Panc1 (cell line): Measurements from ENCODE around the gene SMIM13. TPM values are rescaled to one million over a fixed set of nuclear protein-coding genes. Genes with fewer than 3 reads are reported as not detected.

ENCODE experiments used
- ATAC-seq: fragments of 200-7000 bp; cut with Tn5 transposase; 2 replicates; pipeline ENCODE4 v1.9.1; 2020; ENCODE audit warnings: mild to moderate bottlenecking, moderate library complexity
- BruUV-seq: library from RNA; stranded (reverse); fragments of 400-500 nt; replicated peaks from 2 replicates; lab custom pipeline; 2021; lab: Mats Ljungman, UMichigan
- CTCF ChIA-PET: fragments of 300-600 bp; sonication (Branson Sonifier 250); formaldehyde crosslinking; loops from one replicate; lab custom pipeline; 2022; ENCODE audit warnings: antibody characterized with exemption; lab: Charles Lee
- POLR2A ChIA-PET: fragments of 300-600 bp; sonication (Branson Sonifier 250); formaldehyde crosslinking; loops from one replicate; lab custom pipeline; 2022; ENCODE audit warnings: antibody characterized with exemption; lab: Charles Lee
- DNase-seq: peaks from one replicate; pipeline ENCODE4 v3.0.0-alpha.2; 2010; ENCODE audit warnings: low read depth, low spot score
- H3K27ac ChIP-seq: 2 replicates; pipeline ENCODE4 v1.5.1; 2011; ENCODE audit warnings: mild to moderate bottlenecking, low read length, inconsistent platforms
- H3K27me3 ChIP-seq: fragments of 200-500 bp; sonication (Bioruptor generic); 2 replicates; pipeline ENCODE4 v1.6.0; 2014; ENCODE audit warnings: low read length, inconsistent platforms; ENCODE audit not compliant: control insufficient read depth, insufficient read depth
- H3K36me3 ChIP-seq: fragments of 200-500 bp; sonication (Bioruptor generic); 2 replicates; pipeline ENCODE4 v1.5.1; 2014; ENCODE audit warnings: inconsistent platforms, mild to moderate bottlenecking, low read length, moderate library complexity; ENCODE audit not compliant: control insufficient read depth, insufficient read depth
- H3K4me1 ChIP-seq: 2 replicates; pipeline ENCODE4 v1.5.1; 2011; ENCODE audit warnings: inconsistent platforms, mild to moderate bottlenecking, low read length, moderate library complexity; ENCODE audit not compliant: control insufficient read depth, insufficient read depth
- H3K4me3 ChIP-seq, 2 experiments: 2 replicates each; pipeline ENCODE4 v1.5.1; 2011 to 2012; ENCODE audit warnings: low read depth in 2 of 2, low read length in 2 of 2, mild to moderate bottlenecking in 2 of 2, inconsistent platforms in 1 of 2, moderate library complexity in 1 of 2
- H3K9me3 ChIP-seq: fragments of 200-500 bp; sonication (Bioruptor generic); 2 replicates; pipeline ENCODE4 v1.5.1; 2014; ENCODE audit warnings: low read depth, mild to moderate bottlenecking, inconsistent platforms, low read length, moderate library complexity; ENCODE audit not compliant: control insufficient read depth, insufficient read depth
- POLR2AphosphoS5 ChIP-seq: IDR thresholded peaks from 2 replicates; pipeline ENCODE4 v1.6.1; 2012; ENCODE audit warnings: mild to moderate bottlenecking, low read depth, low read length, moderate library complexity
- SIN3A ChIP-seq: IDR thresholded peaks from 2 replicates; pipeline ENCODE4 v1.6.1; 2012; ENCODE audit warnings: low read depth, mild to moderate bottlenecking, low read length, moderate library complexity, borderline replicate concordance; ENCODE audit not compliant: insufficient read depth
- TCF7L2 ChIP-seq: IDR thresholded peaks from 2 replicates; pipeline ENCODE4 v1.6.1; 2011; ENCODE audit warnings: mild to moderate bottlenecking, low read depth, low read length, inconsistent platforms
- in situ Hi-C: cut with HindIII; loops from 2 replicates; pipeline ENCODE4 v1.10.0; 2016; ENCODE audit warnings: low sequenced_read_pairs, low pct_unique_long_range_greater_than_20kb
- intact Hi-C: fragments of 100-400 bp; cut with micrococcal nuclease; formaldehyde crosslinking; loops from one replicate; pipeline ENCODE4 v1.10.0; 2022; ENCODE audit not compliant: unreplicated experiment
- total RNA-seq: library from RNA; stranded (reverse); gene quantifications from one replicate; pipeline ENCODE4 v1.2.1, GENCODE V29; 2021; ENCODE audit not compliant: unreplicated experiment
- TF ChIP-seq, protein P1 (sequence below): fragments of 450-650 bp; IDR thresholded peaks from 2 replicates; pipeline ENCODE4 v1.5.1; 2017; ENCODE audit warnings: mild to moderate bottlenecking
- TF ChIP-seq, protein P2 (sequence below), 2 experiments: IDR thresholded peaks; 2 replicates each; pipeline ENCODE4 v1.6.1; 2011 to 2012; ENCODE audit warnings: low read depth in 2 of 2, control low read depth in 1 of 2, low read length in 1 of 2, mild to moderate bottlenecking in 1 of 2, moderate library complexity in 1 of 2; ENCODE audit not compliant: insufficient read depth in 1 of 2

Gene SMIM13
- total RNA-seq, 1 experiment from 2014 or later: 17.6 TPM

DNA sequence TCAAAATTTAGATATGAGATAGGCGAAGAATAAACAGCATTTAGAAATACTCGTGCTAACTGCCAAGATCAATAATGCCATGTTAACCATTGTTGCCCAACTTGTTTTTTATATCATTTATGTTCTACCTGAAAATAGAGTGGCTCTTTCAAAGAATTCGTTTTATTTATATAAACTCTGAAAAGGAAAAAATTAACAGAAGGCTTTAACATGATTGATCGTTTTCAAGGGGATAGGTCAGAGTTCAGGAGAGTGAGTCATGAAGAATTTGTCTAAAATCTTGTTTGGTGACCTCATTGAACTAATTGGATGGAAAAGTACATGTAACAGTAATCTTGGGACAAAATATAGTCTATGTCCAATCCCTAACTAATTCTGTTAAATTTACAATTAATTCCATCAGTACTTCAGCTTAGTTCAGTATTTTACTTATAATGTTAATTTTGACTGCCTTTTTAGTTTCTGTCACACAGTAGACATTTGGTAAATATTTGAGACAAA lies 38.5 kb upstream of the SMIM13 start:
- ChIA-PET POLR2A (no interaction called here), CTCF (no interaction called here)
- intact Hi-C loops (no loop called here), in situ Hi-C loops (no loop called here)
- Histone ChIP-seq H3K9me3 (no peaks in the 10 kb centered on the region), H3K27me3 (no peaks in the 10 kb centered on the region), H3K4me1 (no peaks in the 10 kb centered on the region), H3K4me3 (no peak overlapping the region), H3K36me3 (no peaks in the 10 kb centered on the region), H3K27ac (no peak overlapping the region)
- TF ChIP-seq TCF7L2 (no peak), POLR2AphosphoS5 (no peak), SIN3A (no peak)
- TF ChIP-seq, protein P1, sequence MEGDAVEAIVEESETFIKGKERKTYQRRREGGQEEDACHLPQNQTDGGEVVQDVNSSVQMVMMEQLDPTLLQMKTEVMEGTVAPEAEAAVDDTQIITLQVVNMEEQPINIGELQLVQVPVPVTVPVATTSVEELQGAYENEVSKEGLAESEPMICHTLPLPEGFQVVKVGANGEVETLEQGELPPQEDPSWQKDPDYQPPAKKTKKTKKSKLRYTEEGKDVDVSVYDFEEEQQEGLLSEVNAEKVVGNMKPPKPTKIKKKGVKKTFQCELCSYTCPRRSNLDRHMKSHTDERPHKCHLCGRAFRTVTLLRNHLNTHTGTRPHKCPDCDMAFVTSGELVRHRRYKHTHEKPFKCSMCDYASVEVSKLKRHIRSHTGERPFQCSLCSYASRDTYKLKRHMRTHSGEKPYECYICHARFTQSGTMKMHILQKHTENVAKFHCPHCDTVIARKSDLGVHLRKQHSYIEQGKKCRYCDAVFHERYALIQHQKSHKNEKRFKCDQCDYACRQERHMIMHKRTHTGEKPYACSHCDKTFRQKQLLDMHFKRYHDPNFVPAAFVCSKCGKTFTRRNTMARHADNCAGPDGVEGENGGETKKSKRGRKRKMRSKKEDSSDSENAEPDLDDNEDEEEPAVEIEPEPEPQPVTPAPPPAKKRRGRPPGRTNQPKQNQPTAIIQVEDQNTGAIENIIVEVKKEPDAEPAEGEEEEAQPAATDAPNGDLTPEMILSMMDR: no peak
- TF ChIP-seq, protein P2, sequence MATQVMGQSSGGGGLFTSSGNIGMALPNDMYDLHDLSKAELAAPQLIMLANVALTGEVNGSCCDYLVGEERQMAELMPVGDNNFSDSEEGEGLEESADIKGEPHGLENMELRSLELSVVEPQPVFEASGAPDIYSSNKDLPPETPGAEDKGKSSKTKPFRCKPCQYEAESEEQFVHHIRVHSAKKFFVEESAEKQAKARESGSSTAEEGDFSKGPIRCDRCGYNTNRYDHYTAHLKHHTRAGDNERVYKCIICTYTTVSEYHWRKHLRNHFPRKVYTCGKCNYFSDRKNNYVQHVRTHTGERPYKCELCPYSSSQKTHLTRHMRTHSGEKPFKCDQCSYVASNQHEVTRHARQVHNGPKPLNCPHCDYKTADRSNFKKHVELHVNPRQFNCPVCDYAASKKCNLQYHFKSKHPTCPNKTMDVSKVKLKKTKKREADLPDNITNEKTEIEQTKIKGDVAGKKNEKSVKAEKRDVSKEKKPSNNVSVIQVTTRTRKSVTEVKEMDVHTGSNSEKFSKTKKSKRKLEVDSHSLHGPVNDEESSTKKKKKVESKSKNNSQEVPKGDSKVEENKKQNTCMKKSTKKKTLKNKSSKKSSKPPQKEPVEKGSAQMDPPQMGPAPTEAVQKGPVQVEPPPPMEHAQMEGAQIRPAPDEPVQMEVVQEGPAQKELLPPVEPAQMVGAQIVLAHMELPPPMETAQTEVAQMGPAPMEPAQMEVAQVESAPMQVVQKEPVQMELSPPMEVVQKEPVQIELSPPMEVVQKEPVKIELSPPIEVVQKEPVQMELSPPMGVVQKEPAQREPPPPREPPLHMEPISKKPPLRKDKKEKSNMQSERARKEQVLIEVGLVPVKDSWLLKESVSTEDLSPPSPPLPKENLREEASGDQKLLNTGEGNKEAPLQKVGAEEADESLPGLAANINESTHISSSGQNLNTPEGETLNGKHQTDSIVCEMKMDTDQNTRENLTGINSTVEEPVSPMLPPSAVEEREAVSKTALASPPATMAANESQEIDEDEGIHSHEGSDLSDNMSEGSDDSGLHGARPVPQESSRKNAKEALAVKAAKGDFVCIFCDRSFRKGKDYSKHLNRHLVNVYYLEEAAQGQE (IDR thresholded peaks at IDR 0.05; ENCODE audit: insufficient read depth in 1 of 2, low read depth in 2 of 2, low read length in 1 of 2): no peak
- BruUV-seq: no TSS peak
- no peak for ATAC-seq
- DNase-seq: no peak

DNA sequence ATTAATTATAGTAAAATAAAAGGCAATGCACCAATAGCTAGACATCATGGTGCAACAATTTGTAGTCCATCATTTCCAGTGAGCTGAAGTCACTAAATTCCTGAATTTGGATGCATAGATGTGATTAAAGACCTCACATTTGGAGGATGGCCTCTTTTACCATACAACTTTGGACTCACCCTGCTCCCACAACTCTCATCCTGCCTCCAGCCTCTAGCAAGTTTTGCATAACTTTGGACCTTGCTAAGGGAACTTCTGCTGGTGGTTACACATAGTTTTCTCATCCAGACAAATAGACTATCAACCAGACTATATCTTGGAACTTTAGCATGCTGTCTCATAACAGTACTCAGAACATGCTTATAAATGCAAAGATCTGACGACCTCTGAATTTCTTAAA lies 36.8 kb upstream of the SMIM13 start:
- ATAC-seq: no peak
- CTCF ChIA-PET: no interaction called here
- in situ Hi-C loops: no loop called here

More for the DNA sequence above, 36.8 kb upstream of the SMIM13 start:
- TF ChIP-seq, protein P1: no peak
- POLR2A ChIA-PET: interaction anchor here (0.6 kb wide), 2 partner anchors 33 to 63 kb away, joined by 3 to 9 read pairs; no protein-coding TSS in a partner anchor
- no peak overlapping the region for H3K4me3 ChIP-seq
- no TSS peak for BruUV-seq
- intact Hi-C loops: no loop called here
- DNase-seq: no peak
- no peaks in the 10 kb centered on the region for H3K4me1 ChIP-seq
- no peak overlapping the region for H3K27ac ChIP-seq
- no peaks in the 10 kb centered on the region for H3K36me3 ChIP-seq
- no peaks in the 10 kb centered on the region for H3K27me3 ChIP-seq
- H3K9me3 ChIP-seq: no peaks in the 10 kb centered on the region
